ENCODE data around the gene USP35.

DNA sequence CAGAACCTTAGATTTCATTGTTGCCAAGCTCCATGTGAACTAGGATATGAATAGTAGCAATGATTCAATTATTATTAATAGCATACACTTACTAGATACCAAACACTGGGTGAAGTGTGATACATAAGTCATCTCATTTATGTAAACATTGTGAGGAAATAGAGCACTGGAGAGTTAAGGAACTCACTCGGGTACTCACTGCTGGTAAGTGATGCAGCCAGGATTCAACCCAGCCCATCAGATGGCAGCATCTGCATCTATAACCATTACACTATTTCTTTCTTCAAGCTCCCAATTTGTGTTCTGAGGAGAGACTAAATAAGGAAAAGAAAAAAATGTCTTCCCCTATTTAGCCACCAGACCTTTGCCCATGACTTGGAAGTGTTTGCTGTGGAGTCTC, 39.1 kb upstream of the USP35 start:
- TF ChIP-seq RAD21 (IDR thresholded peaks at IDR 0.05; ENCODE audit: low read length) (peak; percentile 56), RCOR1 (IDR thresholded peaks at IDR 0.05; ENCODE audit: low read length) (no peak), FOXM1 (IDR thresholded peaks at IDR 0.05; ENCODE audit: low read depth) (no peak), POLR2AphosphoS5 (IDR thresholded peaks at IDR 0.05; ENCODE audit: low read depth, low read length) (no peak), CTCF (IDR thresholded peaks at IDR 0.05) (peak; percentile 52), ELF1 (IDR thresholded peaks at IDR 0.05) (no peak), RFX5 (IDR thresholded peaks at IDR 0.05; ENCODE audit: low read length) (no peak), FOXJ3 (CRISPR knock-in tag; IDR thresholded peaks at IDR 0.05) (no peak)

Data from SK-N-SH (cell line).